HUES6 (cell line): ENCODE measurements around the gene FGD4.

ENCODE experiments used
- H3K27ac ChIP-seq: 2 replicates; pipeline ENCODE4 v1.7.0; 2013; ENCODE audit warnings: low read depth, mild to moderate bottlenecking, low read length, inconsistent platforms
- H3K27me3 ChIP-seq: 2 replicates; pipeline ENCODE4 v1.6.1; 2013; ENCODE audit warnings: low read length; ENCODE audit not compliant: control insufficient read depth, insufficient read depth
- H3K36me3 ChIP-seq: 2 replicates; pipeline ENCODE4 v1.6.1; 2013; ENCODE audit warnings: low read length; ENCODE audit not compliant: control insufficient read depth, insufficient read depth
- H3K4me1 ChIP-seq: 2 replicates; pipeline ENCODE4 v1.6.1; 2013; ENCODE audit warnings: low read length; ENCODE audit not compliant: control insufficient read depth, insufficient read depth
- H3K4me3 ChIP-seq: 2 replicates; pipeline ENCODE4 v1.5.1; 2013; ENCODE audit warnings: low read depth, low read length
- H3K9ac ChIP-seq: one replicate; pipeline ENCODE4 v1.6.1; 2013; ENCODE audit warnings: mild to moderate bottlenecking, low read length
- H3K9me3 ChIP-seq: 2 replicates; pipeline ENCODE4 v1.6.1; 2013; ENCODE audit warnings: low read depth, low read length; ENCODE audit not compliant: control insufficient read depth, insufficient read depth

FGD4 gene

DNA sequence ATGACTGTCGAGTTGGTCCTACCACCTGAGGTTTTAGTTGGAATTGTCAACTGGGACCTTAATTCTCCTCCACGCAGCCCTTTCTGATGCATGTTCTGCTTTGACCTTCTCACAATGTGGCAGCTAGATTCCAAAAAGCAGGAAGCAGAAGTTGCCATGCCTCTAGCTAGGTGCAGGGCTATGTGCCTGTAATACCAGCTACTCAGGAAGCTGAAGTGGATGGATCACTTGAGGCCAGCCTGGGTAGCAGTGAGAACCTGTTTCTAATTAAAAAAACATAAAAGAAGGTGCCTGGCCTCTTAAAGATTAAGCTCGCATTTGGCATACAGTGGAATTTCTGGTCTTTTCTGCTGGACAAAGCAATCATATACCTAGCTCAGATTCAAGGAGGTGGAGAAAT lies 77.1 kb downstream of the FGD4 start:
- H3K36me3 ChIP-seq, result peaks cover 23% of the 10 kb centered on the region
- no peak overlapping the region for H3K27ac ChIP-seq
- H3K4me1 ChIP-seq, result peaks cover 5% of the 10 kb centered on the region
- H3K4me3 ChIP-seq, result no peak overlapping the region
- H3K9me3 ChIP-seq, result no peaks in the 10 kb centered on the region
- H3K27me3 ChIP-seq, result no peaks in the 10 kb centered on the region
- no peak overlapping the region for H3K9ac ChIP-seq

GRCh38 chr12:32477714-32478113 lies 78.4 kb downstream of the FGD4 start:
- H3K4me1 ChIP-seq, result peaks cover 5% of the 10 kb centered on the region
- no peaks in the 10 kb centered on the region for H3K27me3 ChIP-seq
- H3K36me3 ChIP-seq, result peaks cover 18% of the 10 kb centered on the region
- H3K9me3 ChIP-seq, result no peaks in the 10 kb centered on the region
- H3K27ac ChIP-seq, result no peak overlapping the region
- no peak overlapping the region for H3K4me3 ChIP-seq
- no peak overlapping the region for H3K9ac ChIP-seq

GRCh38 chr12:32478166-32478565 lies 78.8 kb downstream of the FGD4 start:
- Histone ChIP-seq H3K4me3 (no peak overlapping the region), H3K36me3 (peaks cover 18% of the 10 kb centered on the region), H3K9ac (no peak overlapping the region), H3K9me3 (no peaks in the 10 kb centered on the region), H3K27ac (no peak overlapping the region), H3K27me3 (no peaks in the 10 kb centered on the region), H3K4me1 (peaks cover 5% of the 10 kb centered on the region)

DNA sequence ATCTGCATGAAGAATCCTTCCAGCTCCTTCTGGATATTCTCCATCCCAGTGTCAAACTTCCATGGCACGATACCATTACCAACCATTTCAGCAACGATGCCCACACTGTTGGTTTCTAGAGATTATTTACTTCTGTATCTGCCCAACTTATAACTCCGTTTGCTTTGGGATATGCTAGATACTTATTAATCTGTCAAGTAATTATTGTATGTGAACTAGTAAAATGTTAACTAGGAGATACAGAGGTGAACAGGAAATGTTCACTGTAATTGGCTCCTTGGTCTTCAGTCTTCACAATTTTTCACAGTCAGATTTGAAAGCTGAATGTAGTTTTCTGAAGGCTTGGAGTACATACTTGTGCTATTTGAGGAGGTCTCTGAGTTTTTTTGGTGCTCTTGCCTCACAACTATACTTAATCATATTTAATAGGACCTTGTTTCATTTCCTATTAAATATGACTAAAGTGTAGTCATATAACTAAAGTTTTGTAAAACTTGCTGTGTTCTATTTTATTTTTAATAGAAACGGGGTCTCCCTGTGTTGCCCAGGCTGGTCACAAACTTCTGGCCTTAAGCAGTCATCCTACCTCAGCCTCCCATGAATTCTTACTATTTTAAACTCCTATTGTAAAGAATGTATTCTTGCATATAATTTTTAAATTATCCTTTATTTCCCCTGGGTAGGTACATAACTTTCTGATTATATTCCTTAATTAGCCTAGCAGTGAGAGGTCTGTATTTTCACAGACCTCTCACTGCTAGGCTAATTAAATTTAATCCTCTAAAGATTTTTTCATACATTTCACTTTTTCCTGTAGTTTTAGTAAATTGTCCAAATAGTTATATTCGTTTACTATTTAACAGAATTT lies 79.7 kb downstream of the FGD4 start:
- no peak overlapping the region for H3K9ac ChIP-seq
- peaks cover 21% of the 10 kb centered on the region for H3K36me3 ChIP-seq
- H3K4me1 ChIP-seq, result peaks cover 5% of the 10 kb centered on the region
- no peak overlapping the region for H3K4me3 ChIP-seq
- no peaks in the 10 kb centered on the region for H3K27me3 ChIP-seq
- no peak overlapping the region for H3K27ac ChIP-seq
- H3K9me3 ChIP-seq, result no peaks in the 10 kb centered on the region

GRCh38 chr12:32482226-32482625 lies 82.9 kb downstream of the FGD4 start:
- H3K4me1 ChIP-seq, result no peaks in the 10 kb centered on the region

GRCh38 chr12:32483499-32483898 lies 84.1 kb downstream of the FGD4 start:
- no peak overlapping the region for H3K9ac ChIP-seq
- no peak overlapping the region for H3K4me3 ChIP-seq
- H3K27ac ChIP-seq, result no peak overlapping the region
- H3K36me3 ChIP-seq, result peaks cover 5% of the 10 kb centered on the region; the same call in 1 of the 2 replicates
- no peaks in the 10 kb centered on the region for H3K4me1 ChIP-seq
- H3K27me3 ChIP-seq, result no peaks in the 10 kb centered on the region
- H3K9me3 ChIP-seq, result no peaks in the 10 kb centered on the region

More at GRCh38 chr12:32482226-32482625, 82.9 kb downstream of the FGD4 start:
- Histone ChIP-seq H3K36me3 (peaks cover 8% of the 10 kb centered on the region; the same call in 1 of the 2 replicates), H3K9me3 (no peaks in the 10 kb centered on the region), H3K27ac (no peak overlapping the region), H3K27me3 (no peaks in the 10 kb centered on the region), H3K4me3 (no peak overlapping the region), H3K9ac (no peak overlapping the region)

GRCh38 chr12:32483993-32484392 lies 84.6 kb downstream of the FGD4 start:
- peaks cover 5% of the 10 kb centered on the region; the same call in 1 of the 2 replicates for H3K36me3 ChIP-seq
- H3K9ac ChIP-seq, result no peak overlapping the region
- no peaks in the 10 kb centered on the region for H3K4me1 ChIP-seq
- H3K27me3 ChIP-seq, result no peaks in the 10 kb centered on the region
- no peak overlapping the region for H3K27ac ChIP-seq
- no peaks in the 10 kb centered on the region for H3K9me3 ChIP-seq
- no peak overlapping the region for H3K4me3 ChIP-seq

- Histone ChIP-seq H3K36me3 (peaks cover 5% of the 10 kb centered on the region; the same call in 1 of the 2 replicates), H3K27me3 (no peaks in the 10 kb centered on the region), H3K27ac (no peak overlapping the region), H3K4me3 (no peak overlapping the region), H3K9me3 (no peaks in the 10 kb centered on the region), H3K9ac (no peak overlapping the region), H3K4me1 (peaks cover 5% of the 10 kb centered on the region)
Observed at GRCh38 chr12:32486158-32486557, 86.8 kb downstream of the FGD4 start.

- Histone ChIP-seq H3K27ac (no peak overlapping the region), H3K9me3 (no peaks in the 10 kb centered on the region), H3K36me3 (peaks cover 5% of the 10 kb centered on the region; the same call in 1 of the 2 replicates), H3K27me3 (no peaks in the 10 kb centered on the region), H3K4me3 (no peak overlapping the region), H3K4me1 (peaks cover 5% of the 10 kb centered on the region), H3K9ac (no peak overlapping the region)
Observed at GRCh38 chr12:32488132-32488531, 88.8 kb downstream of the FGD4 start.

- no peaks in the 10 kb centered on the region for H3K27me3 ChIP-seq
- no peak overlapping the region for H3K9ac ChIP-seq
- H3K4me1 ChIP-seq, result peaks cover 5% of the 10 kb centered on the region
- H3K27ac ChIP-seq, result no peak overlapping the region
- H3K9me3 ChIP-seq, result no peaks in the 10 kb centered on the region
- no peaks in the 10 kb centered on the region for H3K36me3 ChIP-seq
- H3K4me3 ChIP-seq, result no peak overlapping the region
Observed at GRCh38 chr12:32489070-32489469, 89.7 kb downstream of the FGD4 start.

DNA sequence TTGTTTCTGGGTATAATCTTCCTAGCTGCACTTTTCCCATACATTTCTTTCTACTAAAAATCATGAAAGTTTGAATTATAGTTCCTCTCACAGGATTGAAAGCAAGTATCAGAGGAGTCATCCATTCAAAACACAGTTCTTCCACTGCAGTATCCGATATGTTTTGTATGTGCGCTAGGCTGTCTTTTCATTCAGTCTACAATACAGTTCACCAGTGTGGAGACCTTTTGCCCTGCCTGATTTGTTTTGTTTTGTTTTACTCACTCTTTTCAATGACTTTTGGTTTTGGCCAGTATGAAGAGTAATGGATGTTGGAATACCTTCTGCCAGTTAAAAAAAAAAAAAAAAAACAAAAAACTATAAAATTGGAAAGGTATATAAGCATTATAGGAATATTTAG lies 91.4 kb downstream of the FGD4 start:
- peak overlapping the region; percentile 45; the same call in 1 of the 2 replicates for H3K27ac ChIP-seq
- H3K27me3 ChIP-seq, result no peaks in the 10 kb centered on the region
- H3K36me3 ChIP-seq, result no peaks in the 10 kb centered on the region
- H3K4me1 ChIP-seq, result peaks cover 9% of the 10 kb centered on the region
- no peak overlapping the region for H3K4me3 ChIP-seq
- no peak overlapping the region for H3K9ac ChIP-seq
- no peaks in the 10 kb centered on the region for H3K9me3 ChIP-seq
